HepG2 (cell line): ENCODE results near the gene NFE2L2. TPM values are rescaled to one million over a fixed set of nuclear protein-coding genes. Genes with fewer than 3 reads are reported as not detected.
A peak's percentile ranks its signal among the peaks of the same experiment; 100 is the strongest.

Source experiments
- KLF11 ChIP-seq: IDR thresholded peaks from 2 replicates; pipeline ENCODE4 v1.6.1; 2016; ENCODE audit warnings: missing compliant biosample characterization
- MBD4 ChIP-seq: IDR thresholded peaks from 2 replicates; pipeline ENCODE4 v1.6.1; 2012; ENCODE audit warnings: low read length, inconsistent platforms, borderline replicate concordance
- MLLT10 ChIP-seq: sonication (generic); formaldehyde crosslinking; IDR thresholded peaks from 2 replicates; pipeline ENCODE4 v1.4.0; 2020; ENCODE audit warnings: missing genetic modification reagents
- MXD4 ChIP-seq: IDR thresholded peaks from 2 replicates; pipeline ENCODE4 v1.6.1; 2016; ENCODE audit warnings: mild to moderate bottlenecking, missing biosample characterization, missing genetic modification reagents
- NFATC3 ChIP-seq: sonication (generic); formaldehyde crosslinking; IDR thresholded peaks from 2 replicates; pipeline ENCODE4 v1.5.1; 2020; ENCODE audit warnings: mild to moderate bottlenecking, missing genetic modification reagents
- TCF12 ChIP-seq, 2 experiments: fragments of 450-650 bp in 1 of 2; sonication (generic) in 1 of 2; formaldehyde crosslinking in 1 of 2; IDR thresholded peaks; 2 replicates each; pipeline versions ENCODE4 v1.6.1 to v1.8.0; 2017 to 2022; ENCODE audit warnings: antibody characterized with exemption in 1 of 2, mild to moderate bottlenecking in 1 of 2, missing genetic modification reagents in 1 of 2, moderate library complexity in 1 of 2
- ZFP90 ChIP-seq: sonication (generic); formaldehyde crosslinking; IDR thresholded peaks from 2 replicates; pipeline ENCODE4 v1.8.0; 2022; ENCODE audit warnings: missing genetic modification reagents, mild to moderate bottlenecking, inconsistent platforms, borderline replicate concordance
- ZNF484 ChIP-seq: sonication (generic); formaldehyde crosslinking; IDR thresholded peaks from 2 replicates; pipeline ENCODE4 v1.5.1; 2020; ENCODE audit warnings: mild to moderate bottlenecking, low read depth, missing genetic modification reagents, borderline replicate concordance
- ZNF75D ChIP-seq: sonication (generic); formaldehyde crosslinking; IDR thresholded peaks from 2 replicates; pipeline ENCODE4 v1.8.1; 2023; ENCODE audit warnings: missing genetic modification reagents, mild to moderate bottlenecking, borderline replicate concordance
- ZNF766 ChIP-seq: sonication (generic); formaldehyde crosslinking; IDR thresholded peaks from 2 replicates; pipeline ENCODE4 v1.5.0; 2020; ENCODE audit warnings: missing genetic modification reagents, borderline replicate concordance
- polyA plus RNA-seq, 8 experiments: library from polyadenylated mRNA; depleted of rRNA in 3 of 8; stranded (reverse) in 7 of 8; unstranded in 1 of 8; fragments of >200 nt; fragmentation: Illumina TruSeq in 4 of 8; extraction: Trizol in 4 of 8; gene quantifications; 2 replicates each; pipeline versions ENCODE4 v1.2.1 to v1.2.3, GENCODE V29; 2011 to 2016; ENCODE audit warnings: low read depth in 4 of 8, missing spikeins in 1 of 8, mixed read lengths in 1 of 8; ENCODE audit not compliant: insufficient read depth in 1 of 8
- total RNA-seq, 5 experiments: library from RNA; depleted of rRNA; stranded (reverse); fragments of >200 nt; fragmentation: Illumina TruSeq; extraction: Trizol; gene quantifications; 2 replicates each; pipeline ENCODE4 v1.2.3, GENCODE V29; 2016; ENCODE audit warnings: low read depth in 1 of 5
- TF ChIP-seq, protein P1 (sequence below): sonication (generic); formaldehyde crosslinking; IDR thresholded peaks from 2 replicates; pipeline ENCODE4 v1.9.0; 2021; ENCODE audit warnings: missing genetic modification reagents, borderline replicate concordance
- TF ChIP-seq, protein P2 (sequence below): sonication (generic); formaldehyde crosslinking; IDR thresholded peaks from 2 replicates; pipeline ENCODE4 v1.5.0; 2020; ENCODE audit warnings: mild to moderate bottlenecking, missing genetic modification reagents, borderline replicate concordance
- TF ChIP-seq, protein P3 (sequence below): sonication (generic); formaldehyde crosslinking; IDR thresholded peaks from 2 replicates; pipeline ENCODE4 v1.5.0; 2020; ENCODE audit warnings: missing genetic modification reagents

The NFE2L2 gene
- total and polyA plus RNA-seq, 2 of the 13 experiments (the other 11 are each of a cell fraction or from before 2014, with no cell fraction given): 84.6 to 215 TPM

DNA sequence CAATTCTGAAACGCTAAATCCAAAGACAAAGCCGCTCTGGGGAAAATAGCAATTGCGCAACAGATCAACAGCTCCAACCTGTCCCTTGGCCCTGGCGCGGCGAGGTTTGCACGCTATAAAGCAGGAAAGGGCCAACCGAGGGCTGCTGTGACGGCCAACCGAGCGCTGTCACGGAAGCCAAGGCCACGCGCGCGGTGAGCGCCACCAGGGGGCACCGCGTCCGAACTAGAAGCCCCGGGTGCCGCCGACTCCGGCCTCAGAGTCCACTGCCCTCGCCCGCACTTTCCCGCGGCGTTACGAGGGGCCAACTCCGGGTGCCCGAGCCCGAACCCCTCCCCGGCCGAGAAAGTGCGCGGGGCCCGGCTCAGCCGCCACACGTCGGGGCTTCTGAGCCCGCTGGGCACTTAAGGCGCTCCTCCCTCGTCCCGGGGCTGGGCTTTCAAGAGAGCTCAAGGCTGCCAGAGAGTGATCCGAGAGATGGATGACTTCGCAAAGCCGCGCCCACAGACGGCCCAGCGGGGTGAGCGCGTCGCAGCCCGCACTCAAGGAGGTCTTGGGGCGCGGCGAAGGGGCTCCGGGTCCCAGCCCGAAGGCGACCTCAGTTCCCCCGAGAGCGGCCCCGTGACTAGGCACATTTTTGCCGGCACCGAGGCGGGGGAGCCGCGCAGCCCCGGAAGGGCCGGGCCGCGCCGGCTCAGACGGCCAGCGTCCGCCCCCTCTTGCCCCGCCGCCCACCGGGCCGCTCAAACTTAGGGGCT lies 897 bp downstream of the NFE2L2 start (continued):
- TF ChIP-seq, protein P1, sequence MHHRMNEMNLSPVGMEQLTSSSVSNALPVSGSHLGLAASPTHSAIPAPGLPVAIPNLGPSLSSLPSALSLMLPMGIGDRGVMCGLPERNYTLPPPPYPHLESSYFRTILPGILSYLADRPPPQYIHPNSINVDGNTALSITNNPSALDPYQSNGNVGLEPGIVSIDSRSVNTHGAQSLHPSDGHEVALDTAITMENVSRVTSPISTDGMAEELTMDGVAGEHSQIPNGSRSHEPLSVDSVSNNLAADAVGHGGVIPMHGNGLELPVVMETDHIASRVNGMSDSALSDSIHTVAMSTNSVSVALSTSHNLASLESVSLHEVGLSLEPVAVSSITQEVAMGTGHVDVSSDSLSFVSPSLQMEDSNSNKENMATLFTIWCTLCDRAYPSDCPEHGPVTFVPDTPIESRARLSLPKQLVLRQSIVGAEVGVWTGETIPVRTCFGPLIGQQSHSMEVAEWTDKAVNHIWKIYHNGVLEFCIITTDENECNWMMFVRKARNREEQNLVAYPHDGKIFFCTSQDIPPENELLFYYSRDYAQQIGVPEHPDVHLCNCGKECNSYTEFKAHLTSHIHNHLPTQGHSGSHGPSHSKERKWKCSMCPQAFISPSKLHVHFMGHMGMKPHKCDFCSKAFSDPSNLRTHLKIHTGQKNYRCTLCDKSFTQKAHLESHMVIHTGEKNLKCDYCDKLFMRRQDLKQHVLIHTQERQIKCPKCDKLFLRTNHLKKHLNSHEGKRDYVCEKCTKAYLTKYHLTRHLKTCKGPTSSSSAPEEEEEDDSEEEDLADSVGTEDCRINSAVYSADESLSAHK (CRISPR knock-in tag): peak; percentile 63; the same call in 1 of the 2 replicates
- TF ChIP-seq MXD4: peak; percentile 97
- TF ChIP-seq ZNF766 (CRISPR knock-in tag): peak; percentile 88; the same call in 1 of the 2 replicates
- TF ChIP-seq ZNF484: peak; percentile 40; the same call in 1 of the 2 replicates
- TF ChIP-seq ZNF75D (CRISPR knock-in tag): 0 out of 2 replicates have a peak, but pooled peaks have one; percentile 15
- TF ChIP-seq TCF12 (IDR thresholded peaks at IDR 0.05): no peak
- TF ChIP-seq TCF12 (CRISPR knock-in tag; IDR thresholded peaks at IDR 0.05): peak; percentile 88
- TF ChIP-seq NFATC3 (CRISPR knock-in tag): 0 out of 2 replicates have a peak, but pooled peaks have one; percentile 92
- peak; percentile 75; the same call in 1 of the 2 replicates for TF ChIP-seq ZFP90 (CRISPR knock-in tag)
- peak; percentile 92 for TF ChIP-seq MBD4
- TF ChIP-seq, protein P2, sequence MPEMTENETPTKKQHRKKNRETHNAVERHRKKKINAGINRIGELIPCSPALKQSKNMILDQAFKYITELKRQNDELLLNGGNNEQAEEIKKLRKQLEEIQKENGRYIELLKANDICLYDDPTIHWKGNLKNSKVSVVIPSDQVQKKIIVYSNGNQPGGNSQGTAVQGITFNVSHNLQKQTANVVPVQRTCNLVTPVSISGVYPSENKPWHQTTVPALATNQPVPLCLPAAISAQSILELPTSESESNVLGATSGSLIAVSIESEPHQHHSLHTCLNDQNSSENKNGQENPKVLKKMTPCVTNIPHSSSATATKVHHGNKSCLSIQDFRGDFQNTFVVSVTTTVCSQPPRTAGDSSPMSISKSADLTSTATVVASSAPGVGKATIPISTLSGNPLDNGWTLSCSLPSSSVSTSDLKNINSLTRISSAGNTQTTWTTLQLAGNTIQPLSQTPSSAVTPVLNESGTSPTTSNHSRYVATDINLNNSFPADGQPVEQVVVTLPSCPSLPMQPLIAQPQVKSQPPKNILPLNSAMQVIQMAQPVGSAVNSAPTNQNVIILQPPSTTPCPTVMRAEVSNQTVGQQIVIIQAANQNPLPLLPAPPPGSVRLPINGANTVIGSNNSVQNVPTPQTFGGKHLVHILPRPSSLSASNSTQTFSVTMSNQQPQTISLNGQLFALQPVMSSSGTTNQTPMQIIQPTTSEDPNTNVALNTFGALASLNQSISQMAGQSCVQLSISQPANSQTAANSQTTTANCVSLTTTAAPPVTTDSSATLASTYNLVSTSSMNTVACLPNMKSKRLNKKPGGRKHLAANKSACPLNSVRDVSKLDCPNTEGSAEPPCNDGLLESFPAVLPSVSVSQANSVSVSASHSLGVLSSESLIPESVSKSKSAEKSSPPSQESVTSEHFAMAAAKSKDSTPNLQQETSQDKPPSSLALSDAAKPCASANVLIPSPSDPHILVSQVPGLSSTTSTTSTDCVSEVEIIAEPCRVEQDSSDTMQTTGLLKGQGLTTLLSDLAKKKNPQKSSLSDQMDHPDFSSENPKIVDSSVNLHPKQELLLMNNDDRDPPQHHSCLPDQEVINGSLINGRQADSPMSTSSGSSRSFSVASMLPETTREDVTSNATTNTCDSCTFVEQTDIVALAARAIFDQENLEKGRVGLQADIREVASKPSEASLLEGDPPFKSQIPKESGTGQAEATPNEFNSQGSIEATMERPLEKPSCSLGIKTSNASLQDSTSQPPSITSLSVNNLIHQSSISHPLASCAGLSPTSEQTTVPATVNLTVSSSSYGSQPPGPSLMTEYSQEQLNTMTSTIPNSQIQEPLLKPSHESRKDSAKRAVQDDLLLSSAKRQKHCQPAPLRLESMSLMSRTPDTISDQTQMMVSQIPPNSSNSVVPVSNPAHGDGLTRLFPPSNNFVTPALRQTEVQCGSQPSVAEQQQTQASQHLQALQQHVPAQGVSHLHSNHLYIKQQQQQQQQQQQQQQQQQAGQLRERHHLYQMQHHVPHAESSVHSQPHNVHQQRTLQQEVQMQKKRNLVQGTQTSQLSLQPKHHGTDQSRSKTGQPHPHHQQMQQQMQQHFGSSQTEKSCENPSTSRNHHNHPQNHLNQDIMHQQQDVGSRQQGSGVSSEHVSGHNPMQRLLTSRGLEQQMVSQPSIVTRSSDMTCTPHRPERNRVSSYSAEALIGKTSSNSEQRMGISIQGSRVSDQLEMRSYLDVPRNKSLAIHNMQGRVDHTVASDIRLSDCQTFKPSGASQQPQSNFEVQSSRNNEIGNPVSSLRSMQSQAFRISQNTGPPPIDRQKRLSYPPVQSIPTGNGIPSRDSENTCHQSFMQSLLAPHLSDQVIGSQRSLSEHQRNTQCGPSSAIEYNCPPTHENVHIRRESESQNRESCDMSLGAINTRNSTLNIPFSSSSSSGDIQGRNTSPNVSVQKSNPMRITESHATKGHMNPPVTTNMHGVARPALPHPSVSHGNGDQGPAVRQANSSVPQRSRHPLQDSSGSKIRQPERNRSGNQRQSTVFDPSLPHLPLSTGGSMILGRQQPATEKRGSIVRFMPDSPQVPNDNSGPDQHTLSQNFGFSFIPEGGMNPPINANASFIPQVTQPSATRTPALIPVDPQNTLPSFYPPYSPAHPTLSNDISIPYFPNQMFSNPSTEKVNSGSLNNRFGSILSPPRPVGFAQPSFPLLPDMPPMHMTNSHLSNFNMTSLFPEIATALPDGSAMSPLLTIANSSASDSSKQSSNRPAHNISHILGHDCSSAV (CRISPR knock-in tag): no peak
- TF ChIP-seq KLF11: peak; percentile 94; the same call in 1 of the 2 replicates
- peak; percentile 98; the same call in 1 of the 2 replicates for TF ChIP-seq MLLT10
- TF ChIP-seq, protein P3, sequence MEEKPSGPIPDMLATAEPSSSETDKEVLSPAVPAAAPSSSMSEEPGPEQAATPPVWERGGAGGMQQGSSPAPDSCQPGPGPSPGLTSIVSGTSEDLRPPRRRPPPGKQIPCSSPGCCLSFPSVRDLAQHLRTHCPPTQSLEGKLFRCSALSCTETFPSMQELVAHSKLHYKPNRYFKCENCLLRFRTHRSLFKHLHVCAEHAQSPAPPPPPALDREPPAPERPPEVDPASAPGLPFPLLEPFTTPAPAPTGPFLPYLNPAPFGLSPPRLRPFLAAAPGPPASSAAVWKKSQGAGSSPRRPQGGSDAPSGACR: peak; percentile 98
